RPMI8226 (cell line): ENCODE data around the gene CLEC20A.

Experiments
- DNase-seq: peaks from one replicate; pipeline ENCODE4 v3.0.0-alpha.2; 2015

The CLEC20A gene

GRCh38 chr1:178467837-178468236, 28.9 kb downstream of the CLEC20A start:
- DNase-seq: no peak

DNA sequence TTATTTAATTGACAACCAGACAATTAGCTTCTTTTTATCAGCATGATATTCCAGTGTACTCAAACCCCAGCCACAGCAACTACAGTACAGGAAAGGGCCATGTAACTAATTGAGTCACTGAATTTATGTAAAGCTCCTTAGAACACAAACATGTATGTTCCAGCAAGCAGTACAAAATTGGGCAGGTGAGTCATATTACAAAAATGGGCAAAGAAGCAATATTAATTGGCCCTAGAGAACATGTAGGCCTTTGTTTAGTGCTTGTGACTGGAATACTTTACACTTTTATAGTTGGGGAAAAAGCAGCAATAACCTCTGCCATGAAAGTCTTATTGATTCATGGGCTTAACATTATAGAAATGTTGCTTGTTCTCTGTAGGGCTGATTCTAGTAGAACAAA, 31.8 kb downstream of the CLEC20A start:
- no peak for DNase-seq

DNA sequence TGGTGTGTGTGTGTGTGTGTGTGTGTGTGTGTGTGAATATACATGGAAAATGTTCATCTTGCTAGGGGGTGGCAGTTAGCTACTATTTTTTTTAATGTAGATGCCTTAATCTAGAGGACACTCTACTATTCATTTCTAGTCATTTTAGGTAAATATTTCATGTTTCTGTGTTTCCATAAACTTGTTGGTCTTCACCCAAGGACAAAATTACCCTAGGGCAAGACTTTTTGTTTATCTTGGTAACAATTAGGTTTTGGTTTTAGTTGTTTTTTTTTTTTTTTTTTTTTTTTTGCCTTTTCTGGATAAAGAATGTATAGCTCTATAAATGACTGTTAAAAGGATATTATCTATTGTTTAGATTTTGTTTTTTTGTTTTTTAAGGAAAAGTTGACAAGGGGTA, 32.2 kb downstream of the CLEC20A start:
- no peak for DNase-seq

GRCh38 chr1:178464141-178464540, 32.6 kb downstream of the CLEC20A start:
- no peak for DNase-seq

- no peak for DNase-seq
Observed at GRCh38 chr1:178461701-178462100, 35.1 kb downstream of the CLEC20A start.

DNA sequence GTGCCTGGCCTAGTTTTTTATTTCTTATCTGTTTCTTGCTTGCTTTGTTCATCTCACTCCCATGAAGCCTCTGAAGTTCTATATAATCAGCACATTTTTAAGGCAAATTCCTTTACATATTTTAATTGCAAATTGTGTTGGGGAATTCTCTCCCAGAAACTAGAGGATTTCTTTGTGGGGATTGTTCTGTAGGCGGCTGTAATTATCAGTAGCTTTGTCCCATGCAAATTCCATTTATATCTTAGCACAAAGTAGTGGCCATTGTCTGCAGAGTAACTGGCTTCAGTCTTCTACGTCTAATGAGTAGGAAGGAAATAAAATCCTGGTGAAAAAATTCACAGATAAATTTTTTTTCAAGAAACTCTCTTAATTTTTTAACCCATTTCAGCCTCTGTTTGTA, 35.7 kb downstream of the CLEC20A start:
- no peak for DNase-seq

GRCh38 chr1:178458203-178458602, 38.6 kb downstream of the CLEC20A start:
- DNase-seq: no peak

DNA sequence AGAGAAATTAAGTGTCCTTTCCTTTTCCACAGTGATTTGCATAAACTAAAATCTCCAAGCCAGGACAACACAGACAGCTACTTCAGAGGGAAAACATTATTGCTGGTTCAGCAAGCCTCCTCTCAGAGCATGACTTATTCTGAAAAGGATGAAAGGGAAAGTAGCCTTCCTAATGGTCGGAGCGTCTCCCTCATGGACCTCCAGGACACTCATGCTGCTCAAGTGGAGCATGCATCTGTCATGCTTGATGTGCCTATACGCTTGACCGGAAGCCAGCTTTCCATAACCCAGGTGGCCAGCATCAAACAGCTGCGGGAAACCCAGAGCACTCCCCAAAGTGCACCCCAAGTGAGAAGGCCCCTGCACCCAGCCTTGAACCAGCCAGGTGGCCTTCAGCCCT, 39.1 kb downstream of the CLEC20A start:
- no peak for DNase-seq

DNA sequence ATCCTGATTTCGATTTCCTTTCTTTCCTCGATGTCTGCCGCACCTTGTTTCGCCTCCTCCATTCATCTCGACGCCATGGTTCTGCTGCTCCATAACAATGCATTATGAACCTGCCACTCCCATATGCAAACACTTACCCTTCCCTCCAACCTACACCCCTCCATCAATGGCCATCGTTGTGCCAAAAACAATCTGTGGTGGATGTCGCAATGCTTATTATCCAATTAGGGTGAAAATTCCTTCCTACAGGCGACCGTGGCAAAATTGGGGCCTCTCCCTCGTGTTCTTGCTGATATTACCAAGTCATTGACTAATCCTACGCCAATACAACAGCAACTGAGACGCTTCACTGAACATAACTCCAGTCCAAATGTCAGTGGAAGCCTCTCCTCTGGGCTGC, 40.3 kb downstream of the CLEC20A start:
- no peak for DNase-seq

- DNase-seq: no peak
Observed at GRCh38 chr1:178452013-178452412, 44.8 kb downstream of the CLEC20A start.

DNA sequence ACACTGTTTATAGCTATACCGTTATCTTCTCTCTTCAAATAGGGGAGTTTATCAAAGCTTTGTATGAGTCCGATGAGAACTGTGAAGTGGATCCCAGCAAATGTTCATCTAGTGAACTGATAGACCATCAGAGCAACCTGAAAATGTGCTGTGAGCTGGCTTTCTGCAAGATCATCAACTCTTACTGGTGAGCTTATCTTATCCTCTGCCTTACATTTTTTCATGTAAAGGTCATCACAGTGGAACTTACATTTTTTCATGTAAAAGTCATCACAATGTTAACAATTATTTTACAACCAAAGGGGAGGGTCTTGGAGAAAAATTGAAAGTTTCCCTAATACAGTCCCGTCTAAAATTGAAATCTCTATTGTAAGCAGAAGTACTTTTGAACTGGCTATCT, 45.2 kb downstream of the CLEC20A start:
- no peak for DNase-seq

DNA sequence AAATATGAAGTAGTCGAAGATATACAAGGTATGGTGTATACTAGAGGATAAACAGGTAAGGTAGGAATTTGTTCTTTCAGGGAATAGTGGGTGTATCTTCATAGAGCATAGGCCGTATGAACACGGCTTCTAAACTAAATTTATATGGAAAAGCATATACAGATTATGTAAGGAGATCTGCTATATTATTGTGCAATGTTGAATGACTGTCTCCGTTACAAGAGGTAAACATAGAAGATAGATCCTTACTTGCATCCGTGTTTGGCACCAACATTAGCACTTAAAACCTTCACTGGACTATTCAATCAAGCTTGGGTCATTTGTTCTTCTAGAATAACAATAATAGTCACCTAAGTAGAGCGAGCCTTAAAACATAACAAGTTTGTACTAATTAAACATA, 45.9 kb downstream of the CLEC20A start:
- no peak for DNase-seq

DNA sequence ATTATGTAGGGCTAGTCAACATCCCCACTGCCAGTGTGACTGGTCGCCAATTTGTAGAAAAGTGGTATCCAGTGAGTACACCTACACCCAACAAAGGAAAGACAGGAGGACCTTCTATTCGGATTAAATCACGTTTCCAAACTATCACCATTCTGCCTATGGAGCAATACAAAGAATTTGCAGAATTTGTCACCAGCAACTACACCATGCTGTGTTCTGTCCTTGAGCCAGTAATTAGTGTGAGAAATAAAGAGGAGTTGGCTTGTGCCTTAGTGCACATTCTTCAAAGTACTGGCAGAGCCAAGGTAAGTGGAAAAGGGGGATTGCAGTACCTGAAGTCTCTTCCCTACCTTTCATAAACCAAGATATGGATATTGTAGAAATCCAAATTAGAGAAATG, 53.8 kb downstream of the CLEC20A start:
- DNase-seq: no peak

- no peak for DNase-seq
Observed at GRCh38 chr1:178438432-178438831, 58.3 kb downstream of the CLEC20A start.

GRCh38 chr1:178436899-178437298, 59.9 kb downstream of the CLEC20A start:
- DNase-seq: no peak

DNA sequence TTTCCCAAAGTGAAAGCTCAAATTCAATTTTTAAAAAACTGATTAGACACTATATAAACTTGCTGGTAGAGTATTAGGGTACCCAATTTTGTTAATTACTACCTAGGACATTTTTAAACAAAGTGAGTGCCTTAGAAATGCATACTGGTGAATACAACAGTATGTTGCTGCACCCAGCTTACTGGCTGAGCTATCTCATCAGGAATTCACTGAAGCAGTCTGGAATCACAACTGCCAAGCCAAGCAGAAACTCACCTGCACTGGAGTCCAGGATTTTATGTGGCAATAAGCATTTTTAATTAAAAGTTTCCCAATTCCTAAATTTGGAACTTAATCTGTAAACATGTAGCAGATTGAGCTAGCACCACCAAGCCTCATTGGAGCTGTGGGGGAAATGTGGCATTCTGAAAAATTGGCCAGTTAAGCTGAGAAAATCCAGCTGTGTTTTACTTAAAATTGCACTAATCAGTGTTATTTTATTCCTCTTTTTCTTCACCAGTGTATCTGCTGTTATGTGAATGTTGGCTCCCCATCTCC, 61.8 kb downstream of the CLEC20A start:
- DNase-seq: no peak

GRCh38 chr1:178434360-178434759, 62.4 kb downstream of the CLEC20A start:
- DNase-seq: no peak
